Activated gamma-delta T cell treated with anti-CD3 and anti-CD28 coated beads, Interleukin-2, amount 50 U/mL, for 16 hours (primary cell): ENCODE measurements around the gene SFTPD.
"Not testable (repeated sequence)": the region's sequence is repeated elsewhere in the genome, so short reads cannot be mapped to it uniquely, and the experiment has no call there.

Source experiments
- DNase-seq: peaks from one replicate; pipeline ENCODE4 v3.0.0-alpha.2; 2020; ENCODE audit warnings: low read depth

Gene SFTPD

DNA sequence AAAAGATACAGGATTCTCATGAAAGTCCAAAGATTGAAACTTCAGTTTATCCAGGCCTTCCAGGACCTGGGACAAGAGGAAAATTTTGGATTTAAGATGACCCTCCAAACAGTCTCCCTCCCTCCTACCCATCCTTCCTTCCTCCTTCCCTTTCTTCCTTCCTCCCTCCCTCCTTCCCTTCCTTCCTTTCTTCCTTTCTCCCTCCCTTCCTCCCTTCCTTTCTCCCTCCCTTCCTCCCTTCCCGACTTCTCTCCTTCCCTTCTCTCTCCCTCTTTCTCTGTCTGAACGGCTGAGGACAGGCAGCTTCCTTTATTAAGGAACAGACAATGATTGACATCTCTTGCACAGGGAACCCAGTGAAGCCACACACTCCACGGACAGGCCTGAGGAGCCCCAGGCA is 23.3 kb downstream of the SFTPD start:
- no peak for DNase-seq

DNA sequence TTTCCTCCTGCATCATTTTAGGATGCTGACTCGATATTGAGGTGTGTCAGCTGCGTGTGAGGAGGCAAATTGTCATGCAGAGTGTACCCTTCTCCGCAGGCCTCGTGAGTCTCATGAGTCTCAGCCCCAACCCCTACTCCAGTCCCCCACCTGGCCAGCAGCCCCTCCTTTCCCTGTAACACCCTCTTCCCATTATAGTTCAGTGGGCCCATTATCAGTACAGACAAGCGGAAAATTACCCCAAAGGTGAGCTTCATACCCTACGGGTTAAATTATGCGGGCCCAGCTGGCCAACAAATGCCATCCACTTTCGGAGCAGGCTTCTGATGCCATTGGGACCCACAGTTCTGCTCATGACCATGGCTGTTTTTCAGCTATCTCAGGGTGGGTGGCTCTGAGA is 25.2 kb downstream of the SFTPD start:
- no peak for DNase-seq

DNA sequence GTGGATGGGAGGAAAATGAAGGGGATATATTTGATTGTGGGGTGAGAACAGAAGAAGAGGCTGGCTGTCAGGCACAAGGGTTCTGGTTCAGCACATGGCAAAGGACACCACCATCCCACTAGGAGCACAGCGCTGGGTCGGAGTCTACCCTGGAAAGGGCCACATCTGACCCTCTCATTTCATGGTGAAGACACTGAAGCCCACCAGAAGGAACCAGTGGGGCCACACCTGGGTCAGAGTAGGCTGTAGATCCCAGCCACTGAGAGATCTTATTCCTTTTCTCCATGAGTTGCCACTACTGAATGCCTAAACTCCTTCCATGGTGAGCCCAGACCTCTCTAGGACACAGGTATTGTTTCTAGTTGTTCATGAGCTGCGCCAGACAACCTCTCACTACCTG is 25.8 kb downstream of the SFTPD start:
- DNase-seq, result no peak

- DNase-seq, result not testable (repeated sequence)
Observed at GRCh38 chr10:79922011-79922412, 26.9 kb downstream of the SFTPD start.

- not testable (repeated sequence) for DNase-seq
Observed at GRCh38 chr10:79915838-79916237, 33.1 kb downstream of the SFTPD start.

GRCh38 chr10:79914512-79914911 is 34.4 kb downstream of the SFTPD start:
- DNase-seq, result not testable (repeated sequence)

- no peak for DNase-seq
Observed at GRCh38 chr10:79910836-79911235, 38.1 kb downstream of the SFTPD start.

- no peak for DNase-seq
Observed at GRCh38 chr10:79910344-79910743, 38.6 kb downstream of the SFTPD start.

- DNase-seq, result no peak
Observed at GRCh38 chr10:79905322-79906314, 43.3 kb downstream of the SFTPD start.

DNA sequence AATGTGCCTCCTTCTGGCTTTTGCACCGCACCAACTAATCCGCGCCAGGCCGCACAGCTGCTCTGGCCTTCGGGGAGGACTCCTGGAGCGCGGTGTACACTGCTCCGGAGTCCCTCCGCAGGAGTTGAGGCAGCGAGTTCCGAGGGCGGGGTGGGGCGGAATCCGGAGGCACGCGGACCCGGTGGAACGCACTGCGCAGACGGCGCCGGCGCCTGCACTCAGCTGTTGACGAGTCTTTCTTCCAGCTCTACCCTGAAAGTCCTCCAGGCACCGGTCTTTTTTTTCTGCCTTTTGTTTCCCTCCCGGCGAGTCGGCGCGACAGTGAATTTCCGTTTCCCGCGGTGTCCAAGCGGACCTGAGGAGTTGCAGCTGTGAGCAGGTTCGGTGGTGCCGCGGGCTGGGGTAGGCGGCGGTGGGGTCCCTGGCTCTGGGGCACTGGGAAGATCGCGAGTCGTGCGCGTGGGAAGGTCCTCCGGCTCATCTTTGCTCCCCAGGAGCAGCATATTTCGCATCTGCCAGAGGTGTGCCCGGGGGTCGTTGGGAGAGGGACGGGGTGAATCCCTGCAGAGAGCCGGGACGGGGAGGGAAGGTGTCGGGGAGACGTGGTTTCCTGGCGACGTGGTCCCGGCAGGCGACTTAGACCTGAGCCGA is 44.1 kb downstream of the SFTPD start:
- DNase-seq, result peak; percentile 6

DNA sequence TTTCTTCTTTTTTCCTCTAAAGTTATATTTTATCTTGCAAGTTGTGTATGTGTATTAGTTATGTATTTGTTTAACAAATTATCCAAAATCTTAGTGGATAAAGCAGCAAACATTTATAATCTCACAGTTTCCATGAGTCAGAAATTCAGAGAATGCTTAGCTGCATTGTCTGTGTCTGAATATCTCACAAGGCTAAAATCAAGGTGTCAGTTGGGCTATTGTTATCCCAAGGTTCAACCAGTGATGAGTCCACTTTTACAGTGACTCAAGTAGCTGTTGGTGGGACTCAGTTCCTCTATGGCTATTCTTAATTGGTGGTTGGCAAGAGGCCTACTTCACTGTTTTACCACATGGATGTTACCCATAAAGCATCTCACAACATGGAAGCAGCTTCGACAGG is 47.3 kb downstream of the SFTPD start:
- not testable (repeated sequence) for DNase-seq

DNA sequence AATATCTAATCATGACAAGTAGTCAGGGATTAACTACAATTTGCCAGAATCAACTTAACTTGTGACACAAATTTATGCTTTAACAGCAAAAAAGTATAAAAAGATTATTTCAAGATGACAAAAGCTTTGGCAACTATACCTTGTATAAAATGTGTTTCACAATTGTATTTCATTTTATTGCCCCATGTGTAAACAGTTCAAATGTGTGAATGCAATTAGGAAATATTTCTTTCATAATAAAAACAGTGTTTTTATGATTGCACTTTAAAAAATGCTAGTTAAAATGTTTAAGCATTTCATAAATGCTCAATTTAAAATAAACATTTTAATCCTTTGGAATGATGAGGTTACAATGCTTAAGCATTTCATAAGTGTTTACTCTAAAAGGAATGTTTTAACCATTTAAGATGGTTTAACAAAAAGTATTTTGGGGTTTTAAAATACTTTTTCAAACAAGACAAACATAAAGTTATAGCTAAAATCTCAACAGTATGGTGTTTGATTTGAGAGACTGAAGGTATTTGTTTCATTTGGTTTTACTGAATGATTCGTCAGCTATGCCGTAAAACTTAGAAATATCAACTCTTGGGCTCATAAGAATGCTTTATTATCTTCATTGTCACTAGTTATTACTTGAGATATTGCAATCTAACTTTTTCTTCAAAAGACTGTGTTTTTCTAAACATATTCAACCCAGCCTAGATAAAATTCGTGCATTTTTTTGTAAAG is 50.1 kb downstream of the SFTPD start:
- no peak for DNase-seq

DNA sequence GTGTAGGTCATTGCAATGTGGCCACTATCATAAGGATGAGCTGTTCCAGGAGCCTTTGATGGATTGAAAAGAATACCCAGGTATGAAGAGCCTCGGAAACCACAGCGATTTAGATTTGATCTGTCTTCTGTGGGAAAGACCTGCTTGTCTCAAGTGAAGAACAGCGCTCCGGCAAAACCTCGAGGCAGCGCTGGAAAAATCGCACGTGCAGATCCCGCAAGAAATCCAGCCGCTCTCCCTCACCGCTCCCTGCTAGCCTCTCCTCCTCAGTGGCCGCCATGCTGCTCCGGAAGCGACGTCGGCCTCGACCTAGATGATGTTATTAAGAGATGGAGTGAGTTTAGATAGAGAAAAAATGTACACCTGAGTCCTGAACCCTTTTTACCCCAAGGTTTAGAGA is 56.0 kb downstream of the SFTPD start:
- not testable (repeated sequence) for DNase-seq

- DNase-seq, result no peak
Observed at GRCh38 chr10:79890469-79890868, 58.4 kb downstream of the SFTPD start.

GRCh38 chr10:79888984-79889383 is 59.9 kb downstream of the SFTPD start:
- DNase-seq, result not testable (repeated sequence)
